Small intestine (tissue), 16 donors: ENCODE results near the gene DDX56. TPM values are rescaled to one million over a fixed set of nuclear protein-coding genes. Genes with fewer than 3 reads are reported as not detected.

ENCODE experiments used
- DNase-seq, 2 donors: peaks; one replicate each; pipeline versions ENCODE4 v3.0.0 to v3.0.0-alpha.2; 2013
- FAIRE-seq: peaks from 2 replicates; lab custom pipeline; 2012; peaks lifted over from hg19 to GRCh38; lab: Jason Lieb, UNC
- H3K27ac ChIP-seq, 3 donors: one replicate each; pipeline ENCODE4 v1.5.1; 2013; ENCODE audit warnings: low read length in 2 of 3, mild to moderate bottlenecking in 2 of 3, control low read depth in 1 of 3, inconsistent platforms in 1 of 3, low read depth in 1 of 3, moderate library complexity in 1 of 3
- H3K27me3 ChIP-seq, 3 donors: one replicate each; pipeline ENCODE4 v1.6.1; 2013; ENCODE audit warnings: low read length in 3 of 3, inconsistent platforms in 1 of 3; ENCODE audit not compliant: control insufficient read depth in 3 of 3, insufficient read depth in 3 of 3
- H3K36me3 ChIP-seq, 3 donors: one replicate each; pipeline ENCODE4 v1.6.1; 2013; ENCODE audit warnings: low read length in 3 of 3, inconsistent platforms in 1 of 3, low read depth in 1 of 3, mild to moderate bottlenecking in 1 of 3, moderate library complexity in 1 of 3; ENCODE audit not compliant: control insufficient read depth in 3 of 3, insufficient read depth in 2 of 3
- H3K4me1 ChIP-seq, 3 donors: one replicate each; pipeline ENCODE4 v1.6.1; 2013; ENCODE audit warnings: low read length in 2 of 3, inconsistent platforms in 1 of 3, low read depth in 1 of 3, mild to moderate bottlenecking in 1 of 3, moderate library complexity in 1 of 3; ENCODE audit not compliant: control insufficient read depth in 3 of 3, insufficient read depth in 2 of 3
- H3K4me3 ChIP-seq, 3 donors: one replicate each; pipeline ENCODE4 v1.5.1; 2013; ENCODE audit warnings: low read length in 3 of 3, control low read depth in 1 of 3, inconsistent platforms in 1 of 3, low read depth in 1 of 3, mild to moderate bottlenecking in 1 of 3, moderate library complexity in 1 of 3
- H3K9me3 ChIP-seq, 2 donors: one replicate each; pipeline ENCODE4 v1.6.1; 2013; ENCODE audit warnings: low read depth in 1 of 2, low read length in 1 of 2; ENCODE audit not compliant: control insufficient read depth in 2 of 2, insufficient read depth in 1 of 2
- WGBS, 3 donors: extraction: QIAGEN DNeasy Blood & Tissue Kit; methylation state at CpG; one replicate each; pipeline ENCODE4 v1.1.7; 2013; 5-methylcytosine and 5-hydroxymethylcytosine counted together
- long read RNA-seq, 10 donors: transcript quantifications; one replicate each; lab custom pipeline, GENCODE V29; 2026
- polyA plus RNA-seq, 4 donors: library from polyadenylated mRNA; stranded (reverse) in 3 of 4; unstranded in 1 of 4; fragments of 200-250 nt in 3 of 4; fragments of 120-200 nt in 1 of 4; gene quantifications; one replicate each; pipeline versions ENCODE4 v1.2.1 to v1.2.3, GENCODE V29; 2013
- donor health status: healthy with polysubstance abuse.
- donor health status: control.
- donor health status: control.
- donor health status: Bipolar disorder and iron deficiency.
- donor health status: healthy.

Gene DDX56
- polyA plus RNA-seq = 100 to 1,000 TPM in 2 of 4 donors, 10 to 100 TPM in 2; 62.2 to 359 (median 207) TPM
- long read RNA-seq, donor 1, transcript DDX56-201 (14 exons, 2,336 nt) = major isoform, 12 of 13 reads
- long read RNA-seq, donor 1, partial matches to known transcripts = 0 of 13 reads
- long read RNA-seq, donor 1, other reads (novel, unspliced or antisense) = 0 of 13 reads
- long read RNA-seq, donor 2, transcript DDX56-201 (14 exons, 2,336 nt) = major isoform, 6 of 6 reads
- long read RNA-seq, donor 2, partial matches to known transcripts = 0 of 6 reads
- long read RNA-seq, donor 2, other reads (novel, unspliced or antisense) = 0 of 6 reads
- long read RNA-seq, donor 3, partial matches to known transcripts = 0 of 4 reads
- long read RNA-seq, donor 3, other reads (novel, unspliced or antisense) = 0 of 4 reads
- long read RNA-seq, donor 4 = 0 reads
- long read RNA-seq, donor 5, partial matches to known transcripts = 9 of 14 reads
- long read RNA-seq, donor 5, other reads (novel, unspliced or antisense) = 0 of 14 reads
- long read RNA-seq, donor 6, transcript DDX56-201 (14 exons, 2,336 nt) = major isoform, 9 of 18 reads
- long read RNA-seq, donor 6, partial matches to known transcripts = 8 of 18 reads
- long read RNA-seq, donor 6, other reads (novel, unspliced or antisense) = 0 of 18 reads
- long read RNA-seq, donor 7, transcript DDX56-201 (14 exons, 2,336 nt) = major isoform, 8 of 14 reads
- long read RNA-seq, donor 7, partial matches to known transcripts = 5 of 14 reads
- long read RNA-seq, donor 7, other reads (novel, unspliced or antisense) = 0 of 14 reads
- long read RNA-seq, donor 8 = 0 reads
- long read RNA-seq, donor 9, partial matches to known transcripts = 0 of 3 reads
- long read RNA-seq, donor 9, other reads (novel, unspliced or antisense) = 0 of 3 reads
- long read RNA-seq, donor 10, transcript DDX56-201 (14 exons, 2,336 nt) = major isoform, 7 of 16 reads
- long read RNA-seq, donor 10, partial matches to known transcripts = 5 of 16 reads
- long read RNA-seq, donor 10, other reads (novel, unspliced or antisense) = 0 of 16 reads

GRCh38 chr7:44573464-44574286 is at the start of gene DDX56:
Gene DDX56 (minus strand): TSS chr7:44573908. CDS start chr7:44573895, 13 bp downstream.
- Histone ChIP-seq H3K4me1 (peaks cover 2 to 14% (median 4%) of the 10 kb centered on the region in 3 donors), H3K4me3 (peak within 1 kb of the TSS; percentile 76 to 90 (median 82)), H3K9me3 (no peaks in the 10 kb centered on the region), H3K27ac (peak within 1 kb of the TSS; percentile 85 to 94 (median 90)), H3K36me3 (peaks cover 16 to 63% (median 18%) of the 10 kb centered on the region in 3 donors), H3K27me3 (no peaks in the 10 kb centered on the region)
- 0% methylated on average over 71 to 74 of the region's 74 CpGs for WGBS, 3 donors
- DNase-seq (peak; percentile 97), FAIRE-seq (no peak)

- FAIRE-seq (no peak), DNase-seq (peak; percentile 71 to 87)
- no peaks in the 10 kb centered on the region for H3K9me3 ChIP-seq
- peak overlapping the region; percentile 89 to 98 (median 94) for H3K27ac ChIP-seq
- no peaks in the 10 kb centered on the region for H3K27me3 ChIP-seq
- no peak overlapping the region for H3K4me3 ChIP-seq
- peaks cover 8 to 47% (median 15%) of the 10 kb centered on the region in 3 donors for H3K4me1 ChIP-seq
- WGBS, 3 donors = 6 to 38% (median 14%) methylated on average over 5 of the region's 5 CpGs
- H3K36me3 ChIP-seq = peaks cover 4 to 49% (median 11%) of the 10 kb centered on the region in 3 donors
These were observed 48.8 kb upstream of the DDX56 start for GRCh38 chr7:44622342-44623151.

DNA sequence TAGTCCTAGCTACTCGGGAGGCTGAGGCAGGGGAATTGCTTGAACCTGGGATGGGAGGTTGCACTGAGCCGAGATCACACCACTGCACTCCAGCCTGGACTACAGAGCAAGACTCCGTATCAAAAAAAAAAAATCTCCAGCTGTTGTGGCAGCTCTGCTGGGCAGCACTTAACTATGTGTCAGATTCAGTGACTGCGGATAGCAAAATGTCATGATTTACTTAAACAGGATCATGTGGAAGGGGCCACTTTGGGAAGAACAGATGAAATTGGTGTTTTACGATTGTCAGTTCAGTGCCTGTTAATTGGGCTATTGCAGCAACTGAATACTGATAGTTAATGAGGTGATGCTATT is 48.0 kb upstream of the DDX56 start:
- Histone ChIP-seq H3K9me3 (no peaks in the 10 kb centered on the region), H3K4me1 (peaks cover 8 to 55% (median 15%) of the 10 kb centered on the region in 3 donors), H3K27ac (peak overlapping the region; percentile 5 to 98 (median 75)), H3K4me3 (no peak overlapping the region), H3K36me3 (peaks cover 4 to 44% (median 11%) of the 10 kb centered on the region in 3 donors), H3K27me3 (no peaks in the 10 kb centered on the region)
- DNase-seq (no peak), FAIRE-seq (no peak)
- WGBS, 3 donors = 80 to 86% (median 85%) methylated on average over 5 of the region's 5 CpGs

DNA sequence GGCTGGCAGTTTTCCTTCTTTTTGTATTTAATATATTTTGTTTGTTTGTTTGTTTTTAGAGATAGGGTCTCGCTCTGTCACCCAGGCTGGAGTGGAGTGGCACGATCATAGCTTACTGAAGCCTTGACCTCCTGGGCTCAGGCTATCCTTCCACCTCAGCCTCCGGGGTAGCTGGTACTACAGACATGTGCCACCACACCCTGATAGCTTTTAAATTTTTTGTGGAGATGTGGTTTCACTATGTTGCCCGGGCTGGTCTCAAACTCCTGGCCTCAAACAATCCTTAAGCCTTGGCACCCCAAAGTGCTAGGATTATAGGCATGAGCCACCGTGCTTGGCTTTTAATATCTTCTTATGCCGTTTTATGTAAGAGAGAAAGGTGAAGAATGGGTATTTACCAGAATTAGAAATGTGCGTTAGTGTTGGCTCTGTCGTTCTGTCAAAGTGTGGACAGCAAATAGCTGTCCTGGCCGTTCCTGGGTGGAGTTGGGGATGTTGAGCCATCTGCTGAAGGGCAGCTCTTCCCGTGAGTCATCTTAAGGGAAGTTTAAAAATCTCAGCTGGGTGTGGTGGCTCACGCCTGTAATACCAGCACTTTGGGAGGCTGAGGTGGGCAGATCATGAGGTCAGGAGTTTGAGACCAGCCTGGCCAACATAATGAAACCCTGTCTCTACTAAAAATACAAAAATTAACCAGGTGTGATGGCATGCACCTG is 47.5 kb upstream of the DDX56 start:
- 76 to 79% (median 76%) methylated on average over 11 of the region's 11 CpGs for WGBS, 3 donors
- Histone ChIP-seq H3K36me3 (peaks cover 4 to 40% (median 11%) of the 10 kb centered on the region in 3 donors), H3K27ac (peak overlapping the region; percentile 9 to 98 (median 75)), H3K9me3 (no peaks in the 10 kb centered on the region), H3K4me1 (peaks cover 9 to 57% (median 15%) of the 10 kb centered on the region in 3 donors), H3K27me3 (no peaks in the 10 kb centered on the region), H3K4me3 (no peak overlapping the region)
- no peak for FAIRE-seq
- DNase-seq = no peak

GRCh38 chr7:44618753-44619152 is 45.0 kb upstream of the DDX56 start:
- peak in 1 of 2 donors; percentile 71 for DNase-seq
- Histone ChIP-seq H3K36me3 (peaks cover 0 to 23% (median 4%) of the 10 kb centered on the region in 3 donors), H3K4me1 (peaks cover 15 to 67% (median 21%) of the 10 kb centered on the region in 3 donors), H3K27me3 (no peaks in the 10 kb centered on the region), H3K27ac (peak overlapping the region in 2 of 3 donors; percentile 68 to 98), H3K9me3 (no peaks in the 10 kb centered on the region), H3K4me3 (no peak overlapping the region)
- no peak for FAIRE-seq
- 32 to 62% (median 57%) methylated on average over 3 of the region's 3 CpGs for whole genome bisulfite sequencing, 3 donors

DNA sequence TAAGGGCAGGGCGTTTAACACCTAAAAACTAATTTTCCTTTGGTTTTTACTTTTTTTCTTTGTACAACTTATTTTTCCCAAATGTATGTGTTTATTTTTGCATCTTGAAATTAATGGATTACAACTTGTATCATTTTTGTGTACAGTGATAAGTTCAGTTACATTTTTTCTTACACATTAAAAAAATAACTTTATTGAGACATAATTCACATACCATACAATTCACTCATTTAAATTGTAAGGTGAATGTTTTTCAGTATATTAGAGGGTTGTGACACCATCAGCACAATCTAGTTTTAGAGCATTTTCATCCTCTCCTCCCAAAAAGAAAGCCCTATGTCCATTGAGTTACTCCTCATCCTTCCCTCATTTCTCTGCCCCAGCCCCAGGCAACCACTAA is 44.3 kb upstream of the DDX56 start:
- FAIRE-seq (no peak), DNase-seq (no peak)
- Histone ChIP-seq H3K36me3 (peaks cover 0 to 28% (median 4%) of the 10 kb centered on the region in 3 donors), H3K27me3 (no peaks in the 10 kb centered on the region), H3K4me1 (peaks cover 13 to 65% (median 21%) of the 10 kb centered on the region in 3 donors), H3K4me3 (peak overlapping the region in 1 of 3 donors; percentile 7), H3K27ac (peak overlapping the region in 2 of 3 donors; percentile 68 to 98), H3K9me3 (no peaks in the 10 kb centered on the region)
- 80 to 97% (median 91%) methylated on average over 1 of the region's 1 CpG for WGBS, 3 donors
